Peyer's patch (tissue), 4 donors: Measurements from ENCODE around the gene POLK. TPM values are rescaled to one million over a fixed set of nuclear protein-coding genes. Genes with fewer than 3 reads are reported as not detected.

Experiments used
- DNase-seq, 3 donors: peaks; one replicate each; pipeline ENCODE4 v3.0.0-alpha.2; 2017 to 2019
- H3K27ac ChIP-seq, 4 donors: fragments of 200-600 bp; sonication (generic); one replicate each; pipeline ENCODE4 v1.5.1; 2016 to 2019
- H3K27me3 ChIP-seq, 2 donors: fragments of 200-600 bp; sonication (generic); one replicate each; pipeline ENCODE4 v1.5.1; 2019
- H3K36me3 ChIP-seq, 3 donors: fragments of 200-600 bp; sonication (generic); one replicate each; pipeline ENCODE4 v1.5.1; 2016 to 2019
- H3K4me1 ChIP-seq, 4 donors: fragments of 200-600 bp; sonication (generic); one replicate each; pipeline ENCODE4 v1.5.1; 2016 to 2019
- H3K4me3 ChIP-seq, 4 donors: fragments of 200-600 bp; sonication (generic); 1 replicate in 3 of 4; 2 replicates in 1 of 4; pipeline ENCODE4 v1.5.1; 2016 to 2019; ENCODE audit warnings: mild to moderate bottlenecking in 1 of 4
- H3K9me3 ChIP-seq, 4 donors: fragments of 200-600 bp; sonication (generic); one replicate each; pipeline ENCODE4 v1.5.1; 2016 to 2019; ENCODE audit warnings: mild to moderate bottlenecking in 1 of 4
- POLR2A ChIP-seq, 2 donors: fragments of 450-650 bp; IDR thresholded peaks; one replicate each; pipeline ENCODE4 v1.5.1; 2017; ENCODE audit warnings: antibody characterized with exemption in 2 of 2, mild to moderate bottlenecking in 2 of 2, moderate library complexity in 2 of 2
- total RNA-seq, 4 donors: library from RNA; depleted of rRNA; stranded (reverse); fragments of >200 nt; gene quantifications; one replicate each; pipeline ENCODE4 v1.1.0, GENCODE V29; 2016
- TF ChIP-seq, protein P1 (sequence below), 6 experiments: fragments of 450-650 bp in 4 of 6; fragments of 200-600 bp in 2 of 6; sonication (generic) in 1 of 6; IDR thresholded peaks; one replicate each; pipeline ENCODE4 v1.5.1; 2017 to 2019; ENCODE audit warnings: antibody characterized with exemption in 6 of 6, mild to moderate bottlenecking in 3 of 6, moderate library complexity in 1 of 6

Gene POLK
- total RNA-seq, 4 donors from 2014 or later, result 24.5 to 58.6 (median 28.3) TPM

DNA sequence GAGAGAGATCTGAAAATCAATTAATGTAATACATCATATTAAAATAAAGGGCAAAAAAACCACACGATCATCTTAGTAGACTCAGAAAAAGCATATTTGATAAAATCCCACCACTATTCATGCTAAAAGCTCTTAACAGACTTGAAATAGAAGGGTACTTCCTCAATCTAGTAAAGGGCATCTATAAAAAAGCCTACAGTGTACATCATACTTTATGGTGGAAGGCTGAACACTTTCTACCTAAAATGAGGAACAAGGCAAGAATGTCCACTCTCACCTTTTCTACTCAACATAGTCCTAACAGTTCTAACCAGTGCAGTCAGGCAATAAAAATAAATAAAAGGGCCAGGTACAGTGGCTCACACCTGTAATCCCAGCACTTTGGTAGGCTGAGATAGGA lies 38.9 kb downstream of the POLK start:
- no peaks in the 10 kb centered on the region for H3K4me1 ChIP-seq
- H3K4me3 ChIP-seq, result no peak overlapping the region
- H3K27ac ChIP-seq, result no peak overlapping the region
- H3K27me3 ChIP-seq, result no peaks in the 10 kb centered on the region
- TF ChIP-seq, protein P1, sequence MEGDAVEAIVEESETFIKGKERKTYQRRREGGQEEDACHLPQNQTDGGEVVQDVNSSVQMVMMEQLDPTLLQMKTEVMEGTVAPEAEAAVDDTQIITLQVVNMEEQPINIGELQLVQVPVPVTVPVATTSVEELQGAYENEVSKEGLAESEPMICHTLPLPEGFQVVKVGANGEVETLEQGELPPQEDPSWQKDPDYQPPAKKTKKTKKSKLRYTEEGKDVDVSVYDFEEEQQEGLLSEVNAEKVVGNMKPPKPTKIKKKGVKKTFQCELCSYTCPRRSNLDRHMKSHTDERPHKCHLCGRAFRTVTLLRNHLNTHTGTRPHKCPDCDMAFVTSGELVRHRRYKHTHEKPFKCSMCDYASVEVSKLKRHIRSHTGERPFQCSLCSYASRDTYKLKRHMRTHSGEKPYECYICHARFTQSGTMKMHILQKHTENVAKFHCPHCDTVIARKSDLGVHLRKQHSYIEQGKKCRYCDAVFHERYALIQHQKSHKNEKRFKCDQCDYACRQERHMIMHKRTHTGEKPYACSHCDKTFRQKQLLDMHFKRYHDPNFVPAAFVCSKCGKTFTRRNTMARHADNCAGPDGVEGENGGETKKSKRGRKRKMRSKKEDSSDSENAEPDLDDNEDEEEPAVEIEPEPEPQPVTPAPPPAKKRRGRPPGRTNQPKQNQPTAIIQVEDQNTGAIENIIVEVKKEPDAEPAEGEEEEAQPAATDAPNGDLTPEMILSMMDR (IDR thresholded peaks at IDR 0.05), result no peak
- no peak for TF ChIP-seq POLR2A (IDR thresholded peaks at IDR 0.05)
- no peak for DNase-seq
- H3K9me3 ChIP-seq, result no peaks in the 10 kb centered on the region
- peaks cover 0 to 14% (median 0%) of the 10 kb centered on the region in 3 donors for H3K36me3 ChIP-seq

- H3K9me3 ChIP-seq, result no peaks in the 10 kb centered on the region
- no peak for DNase-seq
- peaks cover 0 to 14% (median 0%) of the 10 kb centered on the region in 3 donors for H3K36me3 ChIP-seq
- TF ChIP-seq, protein P1 (IDR thresholded peaks at IDR 0.05), result no peak
- no peak for TF ChIP-seq POLR2A (IDR thresholded peaks at IDR 0.05)
- no peak overlapping the region for H3K27ac ChIP-seq
- H3K4me1 ChIP-seq, result no peaks in the 10 kb centered on the region
- no peak overlapping the region for H3K4me3 ChIP-seq
- H3K27me3 ChIP-seq, result no peaks in the 10 kb centered on the region
These were observed 39.8 kb downstream of the POLK start for GRCh38 chr5:75551471-75551870.

DNA sequence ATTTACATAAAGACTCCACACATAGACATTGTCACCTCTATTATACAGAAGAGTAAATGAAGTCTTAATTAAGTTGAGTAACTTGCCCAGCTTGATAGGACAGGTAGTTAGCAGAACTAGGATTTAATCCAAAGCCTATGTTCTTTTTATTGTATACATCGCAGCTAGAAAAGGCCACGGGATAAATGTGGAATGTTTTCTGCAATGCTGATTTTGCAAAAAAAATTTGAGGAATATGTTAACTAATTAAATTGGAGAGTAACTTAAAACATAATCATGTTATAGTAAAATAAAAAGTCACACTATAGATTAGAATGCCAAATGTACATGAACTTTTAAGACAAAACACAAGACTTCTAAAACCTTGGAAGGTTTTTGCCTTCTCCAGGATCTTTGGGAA lies 41.1 kb downstream of the POLK start:
- H3K36me3 ChIP-seq, result peaks cover 0 to 14% (median 0%) of the 10 kb centered on the region in 3 donors
- H3K9me3 ChIP-seq, result no peaks in the 10 kb centered on the region
- no peaks in the 10 kb centered on the region for H3K4me1 ChIP-seq
- no peak overlapping the region for H3K27ac ChIP-seq
- no peak for DNase-seq
- no peaks in the 10 kb centered on the region for H3K27me3 ChIP-seq
- no peak overlapping the region for H3K4me3 ChIP-seq
- TF ChIP-seq, protein P1 (IDR thresholded peaks at IDR 0.05), result no peak
- TF ChIP-seq POLR2A (IDR thresholded peaks at IDR 0.05), result no peak

- DNase-seq, result no peak
- Histone ChIP-seq H3K9me3 (no peaks in the 10 kb centered on the region), H3K4me3 (no peak overlapping the region), H3K4me1 (no peaks in the 10 kb centered on the region), H3K27ac (no peak overlapping the region), H3K27me3 (no peaks in the 10 kb centered on the region), H3K36me3 (peaks cover 0 to 14% (median 0%) of the 10 kb centered on the region in 3 donors)
- TF ChIP-seq POLR2A (IDR thresholded peaks at IDR 0.05), result no peak
- TF ChIP-seq, protein P1 (IDR thresholded peaks at IDR 0.05), result no peak
These were observed 41.7 kb downstream of the POLK start for GRCh38 chr5:75553358-75553757.

GRCh38 chr5:75558221-75558620 lies 46.5 kb downstream of the POLK start:
- peaks cover 0 to under 1% (median 0%) of the 10 kb centered on the region in 3 donors for H3K36me3 ChIP-seq
- H3K27ac ChIP-seq, result peak overlapping the region in 1 of 4 donors; percentile 4
- DNase-seq, result no peak
- TF ChIP-seq POLR2A (IDR thresholded peaks at IDR 0.05), result no peak
- TF ChIP-seq, protein P1 (IDR thresholded peaks at IDR 0.05), result no peak
- H3K4me1 ChIP-seq, result no peaks in the 10 kb centered on the region
- H3K9me3 ChIP-seq, result no peaks in the 10 kb centered on the region
- H3K27me3 ChIP-seq, result no peaks in the 10 kb centered on the region
- no peak overlapping the region for H3K4me3 ChIP-seq
